Transverse colon (tissue), 4 donors: ENCODE data around the gene TSGA10.

Source experiments
- EP300 ChIP-seq: sonication (generic); formaldehyde crosslinking; IDR thresholded peaks from one replicate; pipeline ENCODE4 v1.6.1; 2017; ENCODE audit warnings: antibody characterized with exemption, low read depth
- POLR2A ChIP-seq: fragments of 450-650 bp; IDR thresholded peaks from one replicate; pipeline ENCODE4 v1.6.1; 2016; ENCODE audit warnings: antibody characterized with exemption, mild to moderate bottlenecking, moderate library complexity
- POLR2AphosphoS5 ChIP-seq, 3 donors: sonication (generic); formaldehyde crosslinking; IDR thresholded peaks; one replicate each; pipeline ENCODE4 v1.6.1; 2016; ENCODE audit warnings: antibody characterized with exemption in 3 of 3
- TF ChIP-seq, protein P1 (sequence below), 5 experiments: fragments of 200-600 bp in 3 of 5; fragments of 450-650 bp in 2 of 5; sonication (generic) in 3 of 5; IDR thresholded peaks; 1 replicate in 2 of 5; 2 replicates in 3 of 5; pipeline ENCODE4 v1.5.1; 2016 to 2017; ENCODE audit warnings: antibody characterized with exemption in 5 of 5, inconsistent platforms in 3 of 5, mild to moderate bottlenecking in 2 of 5, moderate library complexity in 1 of 5

- TF ChIP-seq EP300 (no peak), POLR2A (peak; percentile 87), POLR2AphosphoS5 (IDR thresholded peaks at IDR 0.05) (peak; percentile 92 to 93 (median 93))
- TF ChIP-seq, protein P1, sequence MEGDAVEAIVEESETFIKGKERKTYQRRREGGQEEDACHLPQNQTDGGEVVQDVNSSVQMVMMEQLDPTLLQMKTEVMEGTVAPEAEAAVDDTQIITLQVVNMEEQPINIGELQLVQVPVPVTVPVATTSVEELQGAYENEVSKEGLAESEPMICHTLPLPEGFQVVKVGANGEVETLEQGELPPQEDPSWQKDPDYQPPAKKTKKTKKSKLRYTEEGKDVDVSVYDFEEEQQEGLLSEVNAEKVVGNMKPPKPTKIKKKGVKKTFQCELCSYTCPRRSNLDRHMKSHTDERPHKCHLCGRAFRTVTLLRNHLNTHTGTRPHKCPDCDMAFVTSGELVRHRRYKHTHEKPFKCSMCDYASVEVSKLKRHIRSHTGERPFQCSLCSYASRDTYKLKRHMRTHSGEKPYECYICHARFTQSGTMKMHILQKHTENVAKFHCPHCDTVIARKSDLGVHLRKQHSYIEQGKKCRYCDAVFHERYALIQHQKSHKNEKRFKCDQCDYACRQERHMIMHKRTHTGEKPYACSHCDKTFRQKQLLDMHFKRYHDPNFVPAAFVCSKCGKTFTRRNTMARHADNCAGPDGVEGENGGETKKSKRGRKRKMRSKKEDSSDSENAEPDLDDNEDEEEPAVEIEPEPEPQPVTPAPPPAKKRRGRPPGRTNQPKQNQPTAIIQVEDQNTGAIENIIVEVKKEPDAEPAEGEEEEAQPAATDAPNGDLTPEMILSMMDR (IDR thresholded peaks at IDR 0.05) = no peak
Measured at GRCh38 chr2:99180755-99181623, 26.2 kb upstream of the TSGA10 start, which contains the start of the genes MITD1 and MRPL30.
